DMS53 (cell line): ENCODE results near the gene PGLYRP4.
"Not testable (repeated sequence)": the region's sequence is repeated elsewhere in the genome, so short reads cannot be mapped to it uniquely, and the experiment has no call there.

Experiments used
- DNase-seq: peaks from one replicate; lab custom pipeline; 2025; lab: John Stamatoyannopoulos, UW

PGLYRP4 gene

GRCh38 chr1:153356392-153357075 lies 7.9 kb upstream of the PGLYRP4 start:
- DNase-seq: no peak

- peak; percentile 66 for DNase-seq
Observed at GRCh38 chr1:153355445-153356071, 6.9 kb upstream of the PGLYRP4 start.

- no peak for DNase-seq
Observed at GRCh38 chr1:153354515-153355193, 6.0 kb upstream of the PGLYRP4 start.

GRCh38 chr1:153353226-153353947 lies 4.7 kb upstream of the PGLYRP4 start:
- peak; percentile 23 for DNase-seq

- peak; percentile 78 for DNase-seq
Observed at GRCh38 chr1:153352523-153352922, 3.9 kb upstream of the PGLYRP4 start.

GRCh38 chr1:153350321-153350957 lies 1.8 kb upstream of the PGLYRP4 start:
- no peak for DNase-seq

GRCh38 chr1:153349363-153350320 lies 1.0 kb upstream of the PGLYRP4 start:
- no peak for DNase-seq

- no peak for DNase-seq
Observed at GRCh38 chr1:153347856-153348255, 785 bp downstream of the PGLYRP4 start.

- not testable (repeated sequence) for DNase-seq
Observed at GRCh38 chr1:153347049-153347448, 1.6 kb downstream of the PGLYRP4 start.

- DNase-seq: peak; percentile 63
Observed at GRCh38 chr1:153346077-153346723, 2.4 kb downstream of the PGLYRP4 start.

- DNase-seq: no peak
Observed at GRCh38 chr1:153345187-153346076, 3.2 kb downstream of the PGLYRP4 start.

- DNase-seq: no peak
Observed at GRCh38 chr1:153344718-153345025, 4.0 kb downstream of the PGLYRP4 start.

- no peak for DNase-seq
Observed at GRCh38 chr1:153343811-153344717, 4.6 kb downstream of the PGLYRP4 start.

- no peak for DNase-seq
Observed at GRCh38 chr1:153343040-153343681, 5.5 kb downstream of the PGLYRP4 start.

GRCh38 chr1:153342178-153342577 lies 6.5 kb downstream of the PGLYRP4 start:
- no peak for DNase-seq

- no peak for DNase-seq
Observed at GRCh38 chr1:153341431-153341934, 7.2 kb downstream of the PGLYRP4 start.

- no peak for DNase-seq
Observed at GRCh38 chr1:153340356-153340755, 8.3 kb downstream of the PGLYRP4 start.

- no peak for DNase-seq
Observed at GRCh38 chr1:153339802-153340201, 8.8 kb downstream of the PGLYRP4 start.
